HepG2 (cell line): ENCODE data around the gene TEKTIP1. TPM values are rescaled to one million over a fixed set of nuclear protein-coding genes. Genes with fewer than 3 reads are reported as not detected.

ENCODE experiments used
- CBX2 ChIP-seq, 2 experiments: fragments of 200-600 bp in 1 of 2; sonication (generic); formaldehyde crosslinking in 1 of 2; IDR thresholded peaks; 2 replicates each; pipeline versions ENCODE4 v1.7.0 to v1.8.1; 2018 to 2022; ENCODE audit warnings: low read depth in 2 of 2, low read length in 1 of 2, mild to moderate bottlenecking in 1 of 2, missing genetic modification reagents in 1 of 2
- LCORL ChIP-seq, 2 experiments: fragments of 450-650 bp in 1 of 2; sonication (generic) in 1 of 2; formaldehyde crosslinking in 1 of 2; IDR thresholded peaks; 2 replicates each; pipeline versions ENCODE4 v1.5.0 to v1.6.1; 2017 to 2020; ENCODE audit warnings: antibody characterized with exemption in 1 of 2, missing genetic modification reagents in 1 of 2
- MIER2 ChIP-seq: IDR thresholded peaks from 2 replicates; pipeline ENCODE4 v1.6.1; 2016; ENCODE audit warnings: missing biosample characterization, missing genetic modification reagents
- MNT ChIP-seq: fragments of 450-650 bp; IDR thresholded peaks from 2 replicates; pipeline ENCODE4 v1.6.1; 2016
- MTERF4 ChIP-seq: sonication (generic); formaldehyde crosslinking; IDR thresholded peaks from 2 replicates; pipeline ENCODE4 v1.8.0; 2023; ENCODE audit warnings: mild to moderate bottlenecking, missing genetic modification reagents
- RCOR2 ChIP-seq: IDR thresholded peaks from 2 replicates; pipeline ENCODE4 v1.6.1; 2016; ENCODE audit warnings: missing biosample characterization, missing genetic modification reagents
- RFXAP ChIP-seq: sonication (generic); formaldehyde crosslinking; IDR thresholded peaks from 2 replicates; pipeline ENCODE4 v1.4.0; 2020; ENCODE audit warnings: missing genetic modification reagents, borderline replicate concordance
- ZNF639 ChIP-seq: conservative IDR thresholded peaks from 2 replicates; pipeline ENCODE4 v1.6.1; 2018; ENCODE audit warnings: missing genetic modification reagents
- ZNF776 ChIP-seq: sonication (generic); formaldehyde crosslinking; IDR thresholded peaks from 2 replicates; pipeline ENCODE4 v1.4.0; 2020; ENCODE audit warnings: mild to moderate bottlenecking, missing genetic modification reagents
- polyA plus RNA-seq, 8 experiments: library from polyadenylated mRNA; depleted of rRNA in 3 of 8; stranded (reverse) in 7 of 8; unstranded in 1 of 8; fragments of >200 nt; fragmentation: Illumina TruSeq in 4 of 8; extraction: Trizol in 4 of 8; gene quantifications; 2 replicates each; pipeline versions ENCODE4 v1.2.1 to v1.2.3, GENCODE V29; 2011 to 2016; ENCODE audit warnings: low read depth in 4 of 8, missing spikeins in 1 of 8, mixed read lengths in 1 of 8; ENCODE audit not compliant: insufficient read depth in 1 of 8
- total RNA-seq, 5 experiments: library from RNA; depleted of rRNA; stranded (reverse); fragments of >200 nt; fragmentation: Illumina TruSeq; extraction: Trizol; gene quantifications; 2 replicates each; pipeline ENCODE4 v1.2.3, GENCODE V29; 2016; ENCODE audit warnings: low read depth in 1 of 5

The TEKTIP1 gene
- total and polyA plus RNA-seq, 2 of the 13 experiments (the other 11 are each of a cell fraction or from before 2014, with no cell fraction given): not detected

GRCh38 chr19:3586127-3586626 lies 47.2 kb downstream of the TEKTIP1 start (continued):
- TF ChIP-seq CBX2 (IDR thresholded peaks at IDR 0.05; ENCODE audit: low read depth, low read length): no peak
- TF ChIP-seq CBX2 (CRISPR knock-in tag; IDR thresholded peaks at IDR 0.05; ENCODE audit: low read depth): no peak
- TF ChIP-seq MNT: no peak
- no peak for TF ChIP-seq ZNF776 (CRISPR knock-in tag)
- TF ChIP-seq LCORL (IDR thresholded peaks at IDR 0.05): no peak
- TF ChIP-seq LCORL (CRISPR knock-in tag; IDR thresholded peaks at IDR 0.05): no peak
- no peak for TF ChIP-seq MIER2 (CRISPR knock-in tag)
- TF ChIP-seq RCOR2 (CRISPR knock-in tag): no peak
- TF ChIP-seq MTERF4 (CRISPR knock-in tag): 0 out of 2 replicates have a peak, but pooled peaks have one; percentile 40
- TF ChIP-seq ZNF639: no peak
- no peak for TF ChIP-seq RFXAP (CRISPR knock-in tag)
- TF ChIP-seq, all 625 proteins: peak for 4
